ENCODE results near the gene CAMK2A.

Gene CAMK2A

DNA sequence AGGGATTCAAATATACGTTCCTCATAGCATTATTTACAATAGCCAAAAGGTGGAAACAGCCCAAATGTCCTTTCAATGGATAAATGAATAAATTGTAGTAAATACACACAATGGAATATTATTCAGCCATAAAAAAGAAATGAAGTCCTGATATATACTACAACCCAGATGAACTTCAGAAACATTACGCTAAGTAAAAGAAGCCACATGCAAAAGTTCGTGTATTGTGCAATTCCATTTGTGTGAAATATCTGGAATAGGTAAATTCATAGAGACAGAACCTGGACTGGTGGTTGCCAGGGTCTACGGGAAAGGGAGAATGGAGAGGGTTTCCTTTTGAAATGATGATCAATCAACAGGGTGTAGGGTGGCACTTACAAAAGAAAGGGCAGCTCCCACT lies 25.7 kb upstream of the CAMK2A start:
- DNase-seq = no peak

DNA sequence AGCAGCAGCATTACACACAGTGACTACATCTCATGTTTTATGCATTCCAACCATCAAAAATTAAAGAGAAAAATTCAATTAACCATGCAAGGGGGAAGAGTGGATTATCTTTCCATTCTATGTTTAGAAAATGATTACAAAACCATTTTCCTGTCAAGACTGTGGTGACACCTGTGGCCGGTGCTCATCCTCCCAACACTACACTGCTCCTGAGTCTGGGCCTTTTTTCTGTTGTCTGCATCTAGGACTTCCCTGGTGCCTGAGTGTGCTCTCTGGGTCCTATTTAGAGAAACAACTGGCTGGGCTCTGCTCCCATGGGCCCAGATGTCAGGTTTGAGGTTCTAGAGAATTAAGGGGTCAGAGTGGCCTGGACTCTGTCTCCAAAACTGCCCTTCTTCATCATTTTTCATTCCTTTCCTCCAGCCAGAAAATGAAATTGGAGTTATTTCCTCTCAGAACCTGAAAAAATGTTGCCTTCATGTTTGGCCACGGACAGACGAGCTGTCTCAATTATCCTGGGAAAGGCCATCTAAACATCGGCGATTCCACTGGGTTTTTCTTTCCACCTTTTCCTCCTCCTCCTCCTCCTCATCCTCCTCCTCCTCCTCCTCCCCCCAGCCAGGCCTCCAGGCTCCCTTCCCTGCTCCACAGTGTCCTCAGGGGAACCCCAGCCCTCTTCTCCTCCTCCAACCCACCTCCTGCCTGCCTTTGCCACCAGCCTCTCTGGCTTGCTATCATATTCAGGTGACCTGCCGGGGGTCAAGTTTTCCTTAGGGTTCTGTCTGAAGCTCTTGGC lies 24.5 kb upstream of the CAMK2A start:
- DNase-seq = no peak

DNA sequence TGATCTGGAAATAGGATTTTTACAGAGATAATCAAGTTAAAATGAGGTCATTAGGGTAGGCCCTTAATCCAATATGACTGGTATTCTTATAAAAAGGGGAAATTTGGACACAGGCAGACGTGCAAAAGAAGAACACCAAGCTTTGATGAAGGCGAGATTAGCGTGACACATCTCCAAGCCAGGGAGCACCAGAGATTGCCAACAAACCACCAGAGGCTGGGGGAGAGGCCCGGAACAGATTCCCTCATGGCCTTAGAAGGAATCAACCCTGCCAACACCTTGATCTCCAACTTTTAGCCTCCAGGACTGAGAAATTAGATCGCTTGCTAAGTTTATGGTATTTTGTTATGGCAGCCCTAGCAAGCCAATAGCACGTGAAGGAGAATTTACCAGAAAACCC lies 23.9 kb upstream of the CAMK2A start:
- DNase-seq = no peak

- DNase-seq = no peak
Observed at GRCh38 chr5:150312518-150312917, 22.9 kb upstream of the CAMK2A start.

GRCh38 chr5:150311015-150311692 lies 21.6 kb upstream of the CAMK2A start:
- no peak for DNase-seq

- DNase-seq = no peak
Observed at GRCh38 chr5:150310246-150310645, 20.7 kb upstream of the CAMK2A start.

- DNase-seq = no peak
Observed at GRCh38 chr5:150309886-150310239, 20.3 kb upstream of the CAMK2A start.

DNA sequence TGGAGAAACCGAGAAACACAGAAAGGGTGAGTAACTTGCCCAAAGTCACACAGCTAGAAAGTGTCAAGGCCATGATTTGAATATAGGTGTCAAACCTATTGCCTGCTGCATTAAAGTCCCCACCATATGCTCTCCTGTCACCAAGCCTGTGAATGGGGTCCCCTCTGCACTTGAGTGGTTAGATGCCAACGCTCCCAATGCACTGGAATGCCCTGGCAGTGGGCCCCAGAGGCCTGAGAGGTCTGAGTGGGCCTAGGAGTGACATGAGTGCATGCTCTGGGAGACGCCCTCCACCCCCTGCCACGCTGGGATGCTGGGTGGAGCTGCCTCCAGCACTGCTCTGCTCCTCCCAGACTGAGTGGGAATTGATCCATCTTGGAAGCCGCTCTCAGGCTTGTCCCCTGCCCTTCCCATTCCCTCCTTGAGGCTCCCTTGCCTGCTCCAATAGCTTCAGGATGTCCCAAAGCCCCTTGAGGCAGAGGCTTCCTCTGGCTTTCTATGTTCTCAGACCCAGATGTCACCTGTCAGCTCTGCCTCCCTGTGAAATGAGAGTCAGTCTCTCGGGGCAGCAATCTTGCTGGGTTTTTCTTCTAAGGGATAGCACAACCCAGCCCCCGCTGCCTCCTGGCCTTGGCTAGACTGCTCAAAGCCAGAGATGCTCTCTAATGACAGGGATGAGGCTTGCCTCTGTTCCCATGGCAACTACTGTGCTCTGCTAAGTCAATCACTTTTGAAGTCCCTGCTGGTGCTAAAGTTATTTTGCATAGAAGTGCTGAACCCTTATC lies 19.7 kb upstream of the CAMK2A start:
- no peak for DNase-seq

DNA sequence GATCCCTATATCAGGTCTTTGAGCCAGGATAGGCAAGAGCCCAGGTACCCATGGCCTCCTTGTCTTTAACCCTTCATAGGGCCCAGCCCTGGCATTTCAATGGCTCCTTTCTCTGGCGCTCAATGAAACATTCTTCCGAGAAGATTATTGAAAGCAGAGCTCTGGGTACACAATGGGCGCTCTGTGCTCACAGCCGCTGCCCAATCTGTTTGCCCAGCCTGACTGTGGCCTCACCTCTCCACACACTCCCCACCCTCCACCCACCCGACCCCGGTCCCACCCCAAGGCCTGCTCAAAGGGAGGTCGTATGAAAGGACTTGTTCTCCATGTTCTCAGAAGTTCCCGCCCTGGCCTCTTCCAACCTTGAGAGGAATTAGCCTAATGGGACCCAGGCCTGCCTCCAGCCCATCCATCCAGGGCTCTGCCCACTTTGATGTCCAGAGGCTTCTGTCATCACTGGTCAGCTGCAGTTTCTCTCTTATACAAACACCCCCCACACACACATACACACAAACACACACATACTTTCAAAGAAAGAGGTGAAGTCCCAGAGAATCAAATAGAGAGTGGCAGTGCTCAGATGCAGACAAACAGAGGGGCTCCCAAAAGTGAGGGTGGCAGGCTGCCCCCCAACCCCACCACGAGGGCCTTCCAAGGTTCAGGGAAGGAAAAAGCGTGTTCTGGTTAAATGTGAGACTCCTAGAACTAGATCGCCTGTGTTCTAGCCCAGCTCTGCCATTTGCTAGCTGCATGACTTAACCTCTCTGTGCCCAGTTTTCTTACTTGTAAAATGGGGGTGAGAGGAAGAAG lies 18.2 kb upstream of the CAMK2A start:
- DNase-seq = no peak

GRCh38 chr5:150306775-150307174 lies 17.2 kb upstream of the CAMK2A start:
- DNase-seq = no peak

- DNase-seq = no peak
Observed at GRCh38 chr5:150305557-150305956, 16.0 kb upstream of the CAMK2A start.

DNA sequence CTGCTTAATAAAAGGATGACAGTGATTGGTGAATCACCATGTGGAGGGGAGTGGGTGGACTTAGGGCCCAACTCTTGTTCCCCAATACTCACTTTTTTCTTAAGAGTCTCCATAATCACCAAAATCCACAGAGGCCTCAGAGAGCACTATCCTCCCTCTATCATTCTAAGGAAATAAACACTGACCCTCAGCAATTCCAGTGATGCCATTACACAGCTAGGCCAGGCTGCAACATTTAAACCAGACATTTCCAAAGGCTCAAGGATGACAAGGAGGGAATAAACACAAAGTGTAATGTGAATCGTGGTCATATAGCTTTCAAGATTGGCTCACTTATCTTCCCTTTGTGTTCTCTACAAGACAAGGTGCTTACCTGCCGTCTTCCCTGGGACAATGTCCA lies 15.5 kb upstream of the CAMK2A start:
- DNase-seq = no peak

DNA sequence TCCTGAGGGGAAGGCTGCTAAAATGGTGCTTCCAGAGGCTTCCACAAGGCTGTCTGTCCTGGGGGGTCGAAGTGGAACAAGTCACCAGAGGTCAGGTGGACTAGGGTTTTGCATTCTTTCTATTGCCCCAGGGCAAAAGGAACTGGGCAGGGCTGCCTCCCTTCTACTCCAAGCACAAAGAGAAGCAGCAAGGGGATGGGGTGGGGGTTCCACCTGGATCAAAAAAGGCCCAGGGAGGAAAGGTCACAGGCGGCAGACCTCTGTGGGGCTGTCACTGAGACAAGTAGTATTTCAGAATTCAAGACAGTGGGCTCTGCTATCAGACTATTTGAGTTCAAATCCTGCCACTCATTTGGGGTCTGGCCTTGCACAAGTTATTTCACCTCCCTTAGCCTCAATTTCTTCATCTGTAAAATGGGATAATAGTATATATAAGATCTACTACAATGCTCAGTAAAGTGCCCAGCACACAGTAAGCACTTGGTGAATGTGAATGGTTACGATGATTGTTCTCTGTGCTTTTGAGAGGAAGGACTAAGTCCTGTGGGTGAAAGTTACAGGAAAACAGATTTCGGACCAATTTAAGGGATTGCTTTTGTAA lies 15.0 kb upstream of the CAMK2A start:
- DNase-seq = no peak

DNA sequence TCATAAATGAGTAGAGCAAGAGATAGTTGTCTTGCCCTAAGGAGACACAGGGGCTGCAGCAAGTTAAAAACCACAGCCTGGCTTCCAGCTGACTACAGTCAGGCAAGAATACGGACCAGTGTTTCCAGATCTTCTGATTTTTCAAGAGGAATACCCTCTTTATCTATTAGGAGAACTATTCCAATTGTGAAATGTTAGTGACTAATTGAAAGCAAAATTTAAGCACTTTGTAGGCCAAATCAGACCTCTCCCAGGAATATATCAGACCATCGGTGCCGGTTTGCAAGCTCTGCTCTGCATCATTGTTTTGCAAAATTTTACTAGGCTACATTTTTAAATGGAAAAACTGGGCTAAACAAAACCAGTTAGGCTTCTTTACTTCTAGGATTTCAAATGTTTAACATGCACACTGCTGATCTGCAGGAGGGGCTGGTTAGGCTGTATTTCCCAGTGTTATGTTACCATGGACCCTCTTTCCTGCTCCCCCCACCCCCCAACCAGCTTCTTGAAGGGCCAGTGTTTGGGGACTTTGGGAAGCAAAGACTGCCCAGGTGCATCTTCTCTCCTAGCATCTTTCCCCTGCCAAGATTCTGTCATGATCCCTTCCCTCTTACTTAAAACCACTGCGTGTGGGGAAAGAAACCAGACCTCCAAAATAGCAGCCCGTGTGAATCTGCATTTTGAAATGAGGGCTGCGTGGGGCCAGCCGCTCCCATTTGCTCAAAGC lies 14.2 kb upstream of the CAMK2A start:
- no peak for DNase-seq

GRCh38 chr5:150303070-150303615 lies 13.6 kb upstream of the CAMK2A start:
- DNase-seq = no peak

DNA sequence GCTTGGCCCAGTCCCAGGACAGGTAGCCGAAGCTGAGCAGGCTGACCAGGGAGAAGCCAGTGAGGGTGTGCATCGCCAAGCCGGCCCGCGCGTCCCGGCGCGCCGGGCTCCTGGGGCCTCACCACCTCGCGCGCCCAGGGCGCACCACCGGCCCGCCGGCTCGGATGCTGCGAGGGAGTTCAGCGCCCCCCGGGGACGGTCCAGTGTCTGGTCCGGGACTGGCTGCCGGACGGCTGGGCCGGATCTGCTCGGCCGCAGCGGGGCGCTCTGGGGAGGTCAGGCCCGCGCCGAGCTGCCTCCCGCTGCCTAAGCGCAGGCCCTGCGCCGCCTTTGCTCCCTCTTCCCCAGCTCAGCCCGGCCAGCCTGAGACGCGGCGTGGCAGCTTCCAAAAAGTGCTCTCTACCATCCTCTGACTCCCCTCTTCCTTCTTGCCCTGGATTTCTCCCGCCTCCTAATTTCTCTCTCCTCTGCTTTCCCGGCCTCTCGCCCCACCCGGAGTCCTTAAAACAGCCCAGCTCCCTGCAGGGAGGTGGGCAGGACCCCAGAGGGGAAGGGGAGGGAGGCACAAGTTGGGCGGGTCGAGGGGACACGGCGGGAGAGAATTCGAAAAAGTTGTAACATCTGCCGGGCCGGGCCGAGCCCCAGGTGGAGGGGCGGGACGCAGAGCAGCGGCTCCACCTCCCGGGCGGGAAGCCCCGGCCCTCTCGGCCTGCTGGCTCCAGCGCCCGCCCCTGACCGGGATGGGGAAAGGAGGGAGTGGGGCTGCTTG lies 12.9 kb upstream of the CAMK2A start, which contains the start of gene ARSI:
ARSI (minus strand) TSS at position 605 of the 769 bp plus-strand sequence; CDS start at position 73, 532 bp downstream.
- peak; percentile 20 for DNase-seq

DNA sequence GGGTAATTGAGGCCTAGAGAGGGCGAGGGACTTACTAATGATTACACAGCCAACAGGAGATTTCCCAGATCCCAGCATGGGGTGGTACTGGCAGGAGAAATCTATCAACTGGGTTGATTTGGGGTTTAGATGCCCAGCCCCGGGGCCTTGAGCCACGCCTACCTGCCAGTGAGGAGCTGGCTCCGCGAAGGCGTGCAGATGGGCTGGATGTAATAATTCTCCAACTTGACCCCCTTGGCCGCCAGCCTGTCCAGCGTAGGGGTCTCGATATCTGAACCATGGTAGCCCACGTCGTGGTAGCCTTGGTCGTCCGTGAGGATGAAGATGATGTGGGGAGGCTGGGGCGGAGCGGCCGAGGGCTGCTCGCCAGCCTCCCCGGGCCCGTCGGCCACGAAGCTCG lies 12.3 kb upstream of the CAMK2A start:
- DNase-seq = no peak

- no peak for DNase-seq
Observed at GRCh38 chr5:150301170-150301505, 11.6 kb upstream of the CAMK2A start.

- DNase-seq = no peak
Observed at GRCh38 chr5:150300496-150301169, 11.1 kb upstream of the CAMK2A start.

Measured in hematopoietic multipotent progenitor cell treated with erythropoietin and hydrocortisone succinate and interleukin-3 and kit ligand, for 4 days (in vitro differentiated cells).